HK-2 (cell line): Measurements from ENCODE around the gene CPA2.

Experiments used
- DNase-seq: peaks from one replicate; pipeline ENCODE4 v3.0.0-alpha.2; 2018; ENCODE audit not compliant: unreplicated experiment

CPA2 gene

GRCh38 chr7:130279906-130280305 lies 13.2 kb downstream of the CPA2 start:
- DNase-seq: no peak

DNA sequence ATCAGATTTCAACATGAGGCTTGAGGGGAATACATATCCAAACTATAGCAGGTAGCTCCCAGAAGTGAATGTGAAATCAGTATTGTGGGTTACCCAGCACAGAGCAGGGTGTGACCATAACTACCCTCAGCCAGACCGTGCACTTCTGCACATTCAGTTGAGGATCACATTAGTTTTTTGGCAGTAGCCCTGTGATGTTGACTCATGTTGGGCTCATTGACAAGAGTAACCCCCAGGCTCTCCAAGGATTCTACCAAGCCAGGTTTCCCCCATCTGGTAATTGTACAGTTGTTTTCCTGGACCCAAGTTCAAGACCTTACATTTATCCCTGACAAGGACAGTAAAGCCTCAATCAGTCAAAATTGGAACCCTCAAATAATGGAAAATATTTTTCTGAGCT lies 14.6 kb downstream of the CPA2 start:
- DNase-seq: no peak

DNA sequence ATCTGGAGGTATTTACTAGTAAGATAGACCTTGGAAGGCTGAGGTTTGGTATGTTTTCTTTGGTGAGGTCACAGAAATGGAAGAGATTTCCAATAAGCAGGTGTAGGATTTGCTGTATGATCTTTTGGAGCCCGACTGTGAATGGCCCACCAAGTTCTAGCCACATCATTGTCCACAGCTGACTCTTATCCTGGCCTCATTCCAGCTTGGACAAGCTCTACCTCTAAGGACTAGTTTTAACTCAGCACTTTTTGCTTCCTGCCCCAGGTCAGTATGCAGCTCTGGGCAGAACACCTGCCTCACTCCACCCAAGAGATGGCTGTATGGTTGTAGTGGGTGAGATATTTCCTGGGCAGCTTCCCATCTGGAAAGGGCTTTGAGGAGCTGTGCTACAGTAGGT lies 20.2 kb downstream of the CPA2 start:
- no peak for DNase-seq

DNA sequence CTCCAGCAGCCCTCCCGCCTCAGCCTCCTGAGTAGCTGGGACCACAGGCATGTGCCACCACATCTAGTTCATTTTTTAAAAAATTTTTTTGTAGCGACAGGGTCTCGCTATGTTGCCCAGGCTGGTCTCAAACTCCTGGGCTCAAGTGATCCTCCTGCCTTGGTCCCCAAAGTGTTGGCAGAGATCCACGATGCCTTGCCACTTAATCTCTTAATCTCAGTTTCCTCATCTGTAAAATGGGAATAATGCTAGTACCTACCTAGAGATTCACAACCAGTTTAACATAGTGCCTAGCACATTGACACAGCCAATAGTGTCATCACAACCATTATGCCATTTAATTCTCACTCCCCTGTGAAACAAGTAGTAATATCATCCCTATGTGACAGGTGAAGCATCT lies 21.5 kb downstream of the CPA2 start:
- DNase-seq: no peak

GRCh38 chr7:130288829-130289228 lies 22.2 kb downstream of the CPA2 start:
- no peak for DNase-seq

GRCh38 chr7:130289478-130289877 lies 22.8 kb downstream of the CPA2 start:
- no peak for DNase-seq

GRCh38 chr7:130290745-130291144 lies 24.1 kb downstream of the CPA2 start:
- peak; percentile 50 for DNase-seq

- DNase-seq: peak; percentile 52
Observed at GRCh38 chr7:130292682-130293257, 26.1 kb downstream of the CPA2 start, which contains the start of gene CPA4. TSS of gene CPA4 (plus strand) at chr7:130293161. CDS start at chr7:130293181, 20 bp downstream.

GRCh38 chr7:130293521-130293920 lies 26.9 kb downstream of the CPA2 start:
- no peak for DNase-seq

- no peak for DNase-seq
Observed at GRCh38 chr7:130294314-130294713, 27.7 kb downstream of the CPA2 start.

- DNase-seq: no peak
Observed at GRCh38 chr7:130296221-130296951, 29.7 kb downstream of the CPA2 start.

DNA sequence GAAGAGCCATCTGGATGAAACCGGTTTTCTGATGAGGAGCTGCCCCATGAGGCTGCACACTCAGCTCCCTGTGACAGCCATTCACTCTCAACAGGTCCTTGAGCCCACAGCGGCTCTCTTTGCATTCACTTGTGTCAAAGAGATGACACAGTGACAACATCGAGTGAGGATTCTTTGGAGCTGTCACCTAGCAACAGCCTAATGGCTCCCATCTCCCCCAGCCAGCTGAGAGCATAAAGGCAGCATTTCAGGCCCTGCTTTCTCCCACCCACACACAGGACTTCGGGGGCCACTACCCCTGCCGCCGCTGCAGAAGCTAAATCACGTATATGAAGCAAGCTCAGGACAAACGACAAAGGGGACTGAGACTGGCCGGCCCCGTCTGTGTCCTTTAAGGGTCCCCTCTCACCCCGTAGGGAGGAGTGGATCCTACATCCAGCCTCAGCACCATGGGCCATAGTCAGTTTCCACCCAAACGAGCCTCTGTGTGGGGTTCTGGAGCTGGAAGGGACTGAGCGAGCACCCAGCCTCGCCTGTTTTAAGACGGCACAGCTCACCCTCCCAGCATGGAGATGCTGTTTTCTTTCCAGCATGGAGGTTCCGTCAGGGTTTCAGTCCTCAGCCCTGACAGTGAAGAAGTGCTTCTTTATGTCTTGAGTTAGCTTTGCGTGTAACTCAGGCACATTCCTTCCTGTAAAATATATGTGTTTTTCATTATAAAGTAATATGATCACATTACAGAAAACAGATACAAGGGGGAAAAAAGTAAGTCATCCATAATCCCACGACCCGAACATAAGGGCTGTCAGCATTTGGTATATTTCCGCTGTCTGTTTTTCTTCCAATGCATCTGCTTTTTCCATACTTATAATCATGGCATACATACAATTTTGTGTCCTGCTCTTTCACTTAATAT lies 31.2 kb downstream of the CPA2 start:
- no peak for DNase-seq

DNA sequence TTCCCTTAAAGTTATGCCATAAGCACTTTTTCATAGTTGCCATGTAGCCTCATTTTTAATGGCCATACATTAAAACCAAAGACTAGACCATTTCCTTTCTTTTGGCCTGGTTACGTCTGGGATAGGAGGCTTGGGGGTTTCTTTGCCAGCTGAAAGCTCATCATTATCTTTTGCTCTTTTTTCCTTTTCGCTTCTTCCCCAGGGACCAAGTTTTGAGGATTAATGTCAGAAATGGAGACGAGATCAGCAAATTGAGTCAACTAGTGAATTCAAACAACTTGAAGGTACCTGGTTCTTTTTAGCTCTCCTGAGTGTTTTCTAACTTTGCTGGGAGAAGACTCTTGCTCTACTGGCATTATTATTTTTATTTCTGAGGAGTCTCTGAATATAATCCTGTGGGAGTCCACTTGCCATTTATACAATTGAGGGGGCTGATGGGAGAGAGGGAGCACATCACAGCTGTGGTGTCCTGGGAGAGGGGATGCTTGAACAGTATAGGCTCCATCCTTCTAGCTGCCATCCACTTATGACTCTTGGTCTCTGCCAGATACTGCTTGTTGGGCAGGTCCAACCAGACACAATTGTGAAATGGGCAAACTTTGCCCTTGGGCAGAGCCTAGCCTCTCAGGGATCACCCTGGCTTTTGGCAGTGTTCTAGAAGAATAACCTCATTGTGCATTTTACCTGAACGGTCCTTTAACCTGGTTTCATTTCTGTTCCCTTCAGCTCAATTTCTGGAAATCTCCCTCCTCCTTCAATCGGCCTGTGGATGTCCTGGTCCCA lies 32.1 kb downstream of the CPA2 start:
- DNase-seq: no peak

- no peak for DNase-seq
Observed at GRCh38 chr7:130299866-130300265, 33.2 kb downstream of the CPA2 start.

- no peak for DNase-seq
Observed at GRCh38 chr7:130301501-130302020, 34.9 kb downstream of the CPA2 start.

- DNase-seq: no peak
Observed at GRCh38 chr7:130302649-130303048, 36.0 kb downstream of the CPA2 start.

DNA sequence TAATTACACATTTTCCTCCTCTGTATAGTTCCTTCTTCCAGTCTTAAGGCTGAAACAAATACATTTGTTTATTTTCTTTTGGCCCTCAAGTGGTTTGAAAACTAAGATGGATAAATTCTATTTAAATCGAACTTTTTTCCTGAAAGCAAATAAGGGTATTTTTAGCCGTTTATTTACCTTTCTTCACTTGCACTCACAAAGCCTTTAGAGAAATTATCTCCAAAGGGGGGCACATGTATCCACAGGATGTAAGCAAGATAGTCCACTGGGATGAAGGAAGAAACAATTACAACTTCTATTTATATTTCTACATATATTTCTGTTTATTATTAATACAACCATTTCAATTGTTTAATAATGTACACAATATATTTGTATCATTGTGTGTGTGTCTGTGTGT lies 36.5 kb downstream of the CPA2 start:
- no peak for DNase-seq

DNA sequence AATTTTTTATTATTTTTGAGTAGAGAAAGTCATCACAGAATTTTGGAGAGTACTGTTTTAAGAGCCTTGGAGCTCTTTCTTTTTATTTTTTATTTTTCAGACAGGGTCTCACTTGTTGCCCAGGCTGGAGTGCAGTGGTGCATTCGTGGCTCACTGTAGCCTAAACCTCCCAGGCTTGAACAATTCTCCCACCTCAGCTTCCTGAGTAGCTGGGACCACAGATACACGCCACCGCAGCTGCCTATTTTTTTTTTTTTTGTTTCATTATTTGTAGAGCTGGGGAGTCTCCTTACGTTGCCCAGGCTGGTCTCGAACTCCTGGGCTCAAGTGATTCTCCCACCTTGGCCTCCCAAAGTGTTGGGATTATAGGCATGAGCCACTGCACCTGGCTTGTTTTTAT lies 36.9 kb downstream of the CPA2 start:
- DNase-seq: no peak

DNA sequence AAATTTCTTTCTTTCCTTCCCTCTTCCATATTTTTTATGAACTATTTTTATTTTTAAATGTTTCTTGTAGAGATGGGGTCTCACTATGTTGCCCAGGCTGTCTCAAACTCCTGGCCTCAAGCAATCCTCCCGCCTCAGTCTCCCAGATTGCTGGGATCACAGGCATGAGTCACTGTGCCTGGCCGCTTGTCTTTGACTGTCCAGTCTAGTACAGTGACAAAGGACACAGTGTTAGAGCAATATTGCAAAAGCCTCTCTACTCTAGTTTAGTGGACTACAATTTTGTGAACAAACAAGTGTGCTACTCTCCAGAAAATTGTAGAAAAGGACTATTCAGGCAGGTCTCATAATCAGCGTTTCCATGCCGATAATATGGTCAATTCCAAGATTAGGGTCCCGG lies 37.3 kb downstream of the CPA2 start:
- no peak for DNase-seq

DNA sequence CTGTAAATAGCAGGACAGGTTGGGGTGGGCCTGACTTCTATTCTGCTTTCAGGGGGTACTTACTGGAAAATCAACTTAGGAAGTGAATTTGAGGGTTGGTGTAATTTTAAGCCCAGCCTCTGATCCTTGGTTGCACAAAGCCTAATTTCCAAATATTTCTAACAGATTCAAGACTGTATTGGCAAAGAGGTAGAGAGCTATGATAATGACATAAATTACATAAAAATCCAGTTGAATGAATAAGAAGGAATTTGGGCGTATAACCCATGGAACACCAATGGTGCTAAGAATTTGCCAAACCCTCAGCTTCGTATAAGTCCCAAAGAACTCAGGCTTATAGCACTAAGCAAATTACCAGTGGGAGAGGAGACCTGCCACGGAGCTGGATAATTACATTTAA lies 38.2 kb downstream of the CPA2 start:
- DNase-seq: no peak

DNA sequence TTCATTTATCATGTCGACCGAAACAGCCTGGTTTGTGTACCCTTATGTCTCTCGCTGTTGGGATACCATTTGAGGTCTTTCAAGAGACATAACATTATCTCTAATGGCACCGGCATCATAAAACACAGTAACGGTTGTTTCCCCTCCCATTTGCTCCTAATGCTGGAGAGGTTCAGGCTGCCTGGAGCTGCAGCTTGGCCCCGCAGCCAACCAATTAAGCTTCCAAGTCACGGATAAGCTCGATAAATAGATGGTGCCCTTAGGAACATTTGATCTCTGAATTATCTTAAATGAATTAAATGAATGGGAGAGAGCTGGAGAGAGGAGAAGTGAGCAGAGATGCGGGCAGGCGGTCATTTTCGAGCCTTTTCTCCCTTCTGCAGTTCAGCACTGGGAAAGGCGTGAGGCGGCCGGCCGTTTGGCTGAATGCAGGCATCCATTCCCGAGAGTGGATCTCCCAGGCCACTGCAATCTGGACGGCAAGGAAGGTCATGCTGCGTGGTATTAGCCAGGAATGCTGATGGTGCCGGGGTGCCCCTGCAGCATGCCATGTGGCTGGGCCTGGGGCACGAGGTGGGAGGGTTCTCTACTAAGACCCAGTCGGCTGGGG lies 38.9 kb downstream of the CPA2 start:
- DNase-seq: no peak
